HG02678 (cell line): Measurements from ENCODE around the gene CNKSR1.

Experiments used
- ATAC-seq: cut with Tn5 transposase; IDR thresholded peaks from one replicate; pipeline ENCODE4 v1.9.1; 2021; ENCODE audit warnings: mild to moderate bottlenecking, moderate library complexity; ENCODE audit not compliant: unreplicated experiment

The CNKSR1 gene

GRCh38 chr1:26177182-26177684 is at the start of gene CNKSR1:
TSS of gene CNKSR1 (plus strand) at chr1:26177491. CDS start at chr1:26177548, 57 bp downstream.
- ATAC-seq = no peak

- ATAC-seq = no peak
Measured at GRCh38 chr1:26129778-26130177, 47.5 kb upstream of the CNKSR1 start.

- no peak for ATAC-seq
Measured at GRCh38 chr1:26130695-26131094, 46.6 kb upstream of the CNKSR1 start.

GRCh38 chr1:26132128-26132833 is 45.0 kb upstream of the CNKSR1 start:
- no peak for ATAC-seq

- no peak for ATAC-seq
Measured at GRCh38 chr1:26132834-26133167, 44.5 kb upstream of the CNKSR1 start.

GRCh38 chr1:26134466-26134865 is 42.8 kb upstream of the CNKSR1 start:
- ATAC-seq = no peak

GRCh38 chr1:26138974-26139558 is 38.2 kb upstream of the CNKSR1 start:
- ATAC-seq = no peak

- ATAC-seq = no peak
Measured at GRCh38 chr1:26142159-26142558, 35.1 kb upstream of the CNKSR1 start.

GRCh38 chr1:26145041-26145959 is 32.0 kb upstream of the CNKSR1 start:
- ATAC-seq = peak; percentile 60

- ATAC-seq = no peak
Measured at GRCh38 chr1:26145960-26146294, 31.4 kb upstream of the CNKSR1 start.

- ATAC-seq = no peak
Measured at GRCh38 chr1:26148887-26149286, 28.4 kb upstream of the CNKSR1 start.

- ATAC-seq = no peak
Measured at GRCh38 chr1:26153966-26154532, 23.2 kb upstream of the CNKSR1 start.

GRCh38 chr1:26154750-26155149 is 22.5 kb upstream of the CNKSR1 start:
- no peak for ATAC-seq

GRCh38 chr1:26155370-26156284 is 21.7 kb upstream of the CNKSR1 start:
- ATAC-seq = no peak

- ATAC-seq = no peak
Measured at GRCh38 chr1:26156285-26157038, 20.8 kb upstream of the CNKSR1 start.

- no peak for ATAC-seq
Measured at GRCh38 chr1:26158271-26158907, 18.9 kb upstream of the CNKSR1 start.

GRCh38 chr1:26158908-26159742 is 18.2 kb upstream of the CNKSR1 start, which contains the start of gene FAM110D:
TSS of gene FAM110D (plus strand) at chr1:26159079. CDS start at chr1:26161292, 2,213 bp downstream.
- ATAC-seq = no peak

GRCh38 chr1:26159743-26160039 is 17.6 kb upstream of the CNKSR1 start:
- no peak for ATAC-seq
